NOMO-1 (cell line): Measurements from ENCODE around the gene KIAA0825.
A peak's percentile ranks its signal among the peaks of the same experiment; 100 is the strongest.

Experiments
- DNase-seq, 2 experiments: peaks; one replicate each; lab custom pipeline; 2025; ENCODE audit not compliant: unreplicated experiment in 2 of 2; lab: John Stamatoyannopoulos, UW

Gene KIAA0825

GRCh38 chr5:94316916-94317838 is 301.2 kb downstream of the KIAA0825 start:
- no peak for DNase-seq

- no peak for DNase-seq
Observed at GRCh38 chr5:94314460-94315131, 303.8 kb downstream of the KIAA0825 start.

- no peak for DNase-seq
Observed at GRCh38 chr5:94313696-94314095, 304.7 kb downstream of the KIAA0825 start.

GRCh38 chr5:94313188-94313587 is 305.2 kb downstream of the KIAA0825 start:
- no peak for DNase-seq

GRCh38 chr5:94312298-94312697 is 306.1 kb downstream of the KIAA0825 start:
- no peak for DNase-seq

- no peak for DNase-seq
Observed at GRCh38 chr5:94310833-94311232, 307.6 kb downstream of the KIAA0825 start.

GRCh38 chr5:94309141-94309540 is 309.3 kb downstream of the KIAA0825 start:
- DNase-seq: no peak

- no peak for DNase-seq
Observed at GRCh38 chr5:94308442-94308841, 310.0 kb downstream of the KIAA0825 start.

GRCh38 chr5:94304146-94304545 is 314.3 kb downstream of the KIAA0825 start:
- DNase-seq: no peak

GRCh38 chr5:94288937-94289336 is 329.5 kb downstream of the KIAA0825 start:
- no peak for DNase-seq

- no peak for DNase-seq
Observed at GRCh38 chr5:94285984-94286383, 332.4 kb downstream of the KIAA0825 start.

GRCh38 chr5:94283093-94283492 is 335.3 kb downstream of the KIAA0825 start:
- DNase-seq: no peak

GRCh38 chr5:94281236-94281801 is 337.1 kb downstream of the KIAA0825 start:
- no peak for DNase-seq

GRCh38 chr5:94276751-94277150 is 341.7 kb downstream of the KIAA0825 start:
- peak; percentile 45 to 49 for DNase-seq

- peak in 1 of 2 experiments; percentile 28 for DNase-seq
Observed at GRCh38 chr5:94276048-94276447, 342.4 kb downstream of the KIAA0825 start.

GRCh38 chr5:94274707-94275106 is 343.7 kb downstream of the KIAA0825 start:
- DNase-seq: no peak

GRCh38 chr5:94268226-94268625 is 350.2 kb downstream of the KIAA0825 start:
- DNase-seq: no peak

GRCh38 chr5:94267350-94267899 is 351.0 kb downstream of the KIAA0825 start:
- no peak for DNase-seq

GRCh38 chr5:94266170-94266569 is 352.2 kb downstream of the KIAA0825 start:
- no peak for DNase-seq

- no peak for DNase-seq
Observed at GRCh38 chr5:94263068-94263467, 355.3 kb downstream of the KIAA0825 start.

GRCh38 chr5:94260096-94260495 is 358.3 kb downstream of the KIAA0825 start:
- no peak for DNase-seq
